GM21717 (cell line): Measurements from ENCODE around the gene ZNRF2.
A peak's percentile ranks its signal among the peaks of the same experiment; 100 is the strongest.

Experiments used
- ATAC-seq: cut with Tn5 transposase; IDR thresholded peaks from one replicate; pipeline ENCODE4 v1.9.1; 2021; ENCODE audit warnings: mild to moderate bottlenecking, moderate library complexity; ENCODE audit not compliant: unreplicated experiment

Gene ZNRF2

DNA sequence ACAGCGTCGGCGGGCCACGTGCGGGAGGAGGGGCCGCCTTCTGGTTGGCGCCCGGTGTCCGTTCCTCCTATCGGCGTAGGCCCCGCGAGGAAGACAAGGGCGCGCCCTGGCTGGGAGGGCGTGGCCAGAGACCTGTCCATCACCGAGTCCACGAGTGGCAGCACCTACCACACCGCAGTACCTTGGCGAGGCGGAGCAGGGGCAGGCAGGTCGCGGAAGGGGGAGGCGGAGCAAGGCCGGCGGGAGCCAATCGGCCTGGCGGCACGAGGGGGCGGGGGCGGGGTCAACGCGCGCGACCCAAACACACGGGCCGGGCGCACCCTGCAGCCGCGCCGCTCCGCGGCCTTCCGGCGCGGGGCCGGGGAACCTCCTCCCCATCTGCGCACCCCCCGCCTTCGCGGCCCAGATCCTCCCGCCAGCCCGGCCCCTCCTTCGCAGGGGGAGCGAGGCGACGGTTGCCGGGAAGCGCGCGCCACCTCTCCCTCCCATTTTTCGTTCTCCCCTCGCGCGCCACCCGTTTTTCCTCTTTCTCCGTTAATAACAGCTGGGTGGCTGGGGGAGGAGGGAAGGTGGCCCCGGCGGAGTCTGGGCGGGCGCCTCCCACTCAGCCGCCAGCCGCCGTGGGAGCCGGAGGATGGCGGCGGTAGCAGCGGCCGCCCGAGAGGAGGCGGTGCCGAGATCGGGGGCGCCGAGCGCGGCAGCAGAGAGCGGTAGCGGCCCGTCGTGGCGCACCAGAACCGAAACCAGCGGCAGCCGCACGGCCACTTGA, at the start of gene ZNRF2:
Gene ZNRF2 (plus strand): TSS at position 300 of the 769 bp plus-strand sequence. CDS start 761 bp downstream, outside the sequence.
- ATAC-seq, result peak; percentile 85

DNA sequence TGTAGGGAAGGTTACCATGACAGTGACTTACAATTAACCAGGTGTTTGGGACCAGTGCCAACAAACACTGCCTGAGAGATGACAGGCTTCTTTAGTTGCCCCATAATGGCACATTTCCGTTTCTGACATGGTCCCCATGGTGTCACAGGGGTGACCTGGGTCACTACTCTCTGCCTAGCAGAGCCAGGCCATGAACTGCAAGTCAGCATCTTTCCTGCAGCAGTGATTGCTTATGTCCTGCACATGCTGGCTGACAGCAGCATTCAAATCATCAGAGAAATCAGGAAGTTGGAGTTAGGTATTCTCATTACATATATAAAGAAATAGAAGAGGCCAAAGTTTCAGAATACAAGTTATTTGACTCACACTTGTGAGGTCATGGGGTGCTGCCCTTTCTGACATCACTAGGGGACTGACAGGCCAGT, 47.1 kb upstream of the ZNRF2 start:
- ATAC-seq, result no peak

DNA sequence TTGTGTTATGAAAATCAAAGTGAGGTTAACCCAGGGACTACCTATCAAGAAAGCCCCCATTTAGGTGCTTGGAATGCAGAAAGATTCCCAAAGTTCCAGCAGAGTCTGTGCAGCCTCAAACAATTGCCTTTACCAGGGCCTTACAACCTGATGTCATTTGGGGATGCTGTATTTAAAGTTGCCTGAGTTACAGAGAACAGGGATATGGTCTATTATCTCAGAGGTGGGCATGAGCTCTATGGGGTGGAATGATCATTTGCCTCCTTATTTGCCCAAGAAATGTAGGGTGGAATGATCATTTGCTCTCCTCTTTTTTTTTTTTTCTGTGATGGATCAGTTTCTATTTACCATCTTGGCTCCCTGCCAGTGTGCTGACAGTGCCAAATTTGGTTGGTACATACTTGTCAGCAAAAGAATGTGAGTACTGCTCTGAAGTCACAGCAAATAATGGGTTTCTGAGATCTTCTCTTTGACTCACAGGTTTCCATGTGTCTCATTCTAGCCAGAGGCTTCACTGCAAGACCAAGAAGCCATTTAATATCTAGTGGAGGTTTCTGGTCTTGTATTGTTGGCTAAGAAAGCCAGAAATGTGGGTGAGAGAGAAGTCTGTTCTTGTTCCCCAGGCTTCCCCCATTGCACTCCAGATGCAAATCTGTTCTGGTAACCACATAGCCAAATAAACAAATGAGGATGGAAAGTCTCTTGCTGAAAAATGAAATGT, 45.5 kb upstream of the ZNRF2 start:
- ATAC-seq, result peak; percentile 69

DNA sequence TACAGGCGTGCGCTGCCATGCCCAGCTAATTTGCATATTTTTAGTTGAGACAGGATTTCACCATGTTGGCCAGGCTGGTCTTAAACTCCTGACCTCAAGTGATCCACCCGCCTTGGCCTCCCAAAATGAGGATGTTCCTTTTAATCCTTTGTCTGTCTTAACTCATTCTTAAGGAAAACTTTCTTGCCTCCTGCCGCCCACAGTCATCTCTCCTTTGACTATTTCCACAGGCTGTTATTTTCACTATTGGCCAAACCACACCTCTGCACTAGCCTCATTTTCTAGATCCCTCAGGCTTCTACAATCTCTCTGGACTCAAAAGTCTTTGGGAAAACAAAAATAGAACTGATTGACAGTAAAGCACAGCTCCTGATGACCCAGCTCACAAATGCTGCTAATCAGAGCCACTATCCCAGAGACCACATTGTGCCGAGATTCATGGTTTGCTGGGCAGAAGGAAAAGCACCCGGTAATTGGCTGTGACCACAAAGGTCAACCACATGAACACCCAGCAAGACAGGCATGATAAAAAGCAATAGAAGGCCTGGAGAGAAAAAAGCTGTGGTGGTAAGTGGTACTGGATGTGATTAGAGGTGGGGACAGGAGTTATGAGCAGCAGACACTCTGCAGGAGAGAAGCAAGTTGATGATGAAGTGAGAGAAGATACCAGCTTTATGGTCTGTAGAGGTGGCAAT, 44.1 kb upstream of the ZNRF2 start:
- ATAC-seq, result no peak

DNA sequence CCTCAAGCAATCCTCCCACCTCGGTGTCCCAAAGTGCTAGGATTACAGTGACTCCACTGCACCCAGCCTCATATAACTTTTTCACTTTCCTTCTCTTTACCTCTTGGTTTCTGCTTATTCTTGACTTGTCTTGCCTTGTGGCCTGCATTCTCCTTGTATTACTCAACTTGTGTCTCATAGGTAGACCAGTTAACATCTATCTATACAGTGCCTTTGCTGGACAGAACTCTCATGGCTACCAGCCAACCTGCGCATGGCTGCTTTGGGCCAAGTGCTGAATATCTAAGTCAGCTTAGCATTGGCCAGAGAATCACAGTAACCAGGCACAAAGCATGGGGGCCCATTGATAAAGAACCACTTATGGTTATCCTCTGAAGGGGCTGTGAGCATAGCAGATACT, 42.6 kb upstream of the ZNRF2 start:
- no peak for ATAC-seq

DNA sequence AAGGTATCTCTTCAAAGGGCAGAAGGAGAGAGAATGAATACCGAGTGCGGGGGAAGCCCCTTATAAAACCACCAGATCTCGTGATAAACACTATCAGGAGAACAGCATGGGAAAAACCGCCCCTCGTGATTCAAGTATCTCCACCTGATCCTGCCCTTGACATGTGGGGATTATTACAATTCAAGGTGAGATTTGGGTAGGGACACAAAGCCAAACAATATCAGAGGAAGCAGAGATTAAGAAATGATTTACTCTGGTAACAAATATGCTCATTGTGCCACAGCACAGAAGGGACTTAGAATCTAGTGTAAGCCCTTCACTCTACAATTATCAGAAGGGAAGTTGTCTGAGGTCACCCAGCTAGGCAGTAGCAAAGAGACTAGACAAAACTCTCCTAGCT, 40.1 kb upstream of the ZNRF2 start:
- no peak for ATAC-seq

DNA sequence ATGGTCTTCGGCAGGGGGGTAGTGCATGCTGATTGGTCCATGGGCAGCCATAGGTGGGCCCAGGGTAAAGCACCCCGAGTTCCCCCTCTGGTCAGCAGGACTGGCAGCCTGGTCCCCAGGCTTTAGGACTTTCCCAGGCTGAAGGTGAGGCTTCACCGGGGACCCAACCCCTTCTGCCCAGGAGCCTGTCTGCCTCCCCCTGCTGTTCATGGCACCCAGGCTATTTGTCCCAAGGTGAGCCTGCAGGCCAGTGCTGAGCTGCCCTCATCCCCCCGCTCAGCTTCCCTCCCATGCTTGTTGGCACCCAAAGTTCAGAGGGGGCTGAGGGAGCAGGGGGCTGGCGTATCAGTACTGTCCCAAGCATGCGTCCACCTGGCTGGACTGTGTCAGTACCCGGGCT, 38.5 kb upstream of the ZNRF2 start:
- ATAC-seq, result no peak

DNA sequence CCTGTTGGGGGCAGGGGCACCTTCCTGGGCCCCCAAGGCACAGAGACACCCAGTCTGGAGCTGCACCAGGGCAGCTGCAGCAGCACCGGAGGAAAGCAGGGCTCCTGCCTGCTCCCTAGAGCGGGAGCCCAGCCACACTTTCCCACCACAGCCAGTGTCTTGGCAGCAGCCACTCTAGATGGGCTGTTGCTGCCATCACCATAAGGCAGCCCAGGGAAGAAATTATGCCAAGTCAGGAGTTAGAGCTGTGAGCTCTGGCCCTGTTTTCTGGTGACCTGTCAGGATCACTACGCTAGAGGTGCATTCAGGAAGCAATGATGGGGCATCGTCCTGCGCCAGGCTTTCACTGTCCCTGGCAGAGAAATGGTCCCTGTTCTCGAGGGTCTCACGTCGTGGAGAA, 38.0 kb upstream of the ZNRF2 start:
- no peak for ATAC-seq

DNA sequence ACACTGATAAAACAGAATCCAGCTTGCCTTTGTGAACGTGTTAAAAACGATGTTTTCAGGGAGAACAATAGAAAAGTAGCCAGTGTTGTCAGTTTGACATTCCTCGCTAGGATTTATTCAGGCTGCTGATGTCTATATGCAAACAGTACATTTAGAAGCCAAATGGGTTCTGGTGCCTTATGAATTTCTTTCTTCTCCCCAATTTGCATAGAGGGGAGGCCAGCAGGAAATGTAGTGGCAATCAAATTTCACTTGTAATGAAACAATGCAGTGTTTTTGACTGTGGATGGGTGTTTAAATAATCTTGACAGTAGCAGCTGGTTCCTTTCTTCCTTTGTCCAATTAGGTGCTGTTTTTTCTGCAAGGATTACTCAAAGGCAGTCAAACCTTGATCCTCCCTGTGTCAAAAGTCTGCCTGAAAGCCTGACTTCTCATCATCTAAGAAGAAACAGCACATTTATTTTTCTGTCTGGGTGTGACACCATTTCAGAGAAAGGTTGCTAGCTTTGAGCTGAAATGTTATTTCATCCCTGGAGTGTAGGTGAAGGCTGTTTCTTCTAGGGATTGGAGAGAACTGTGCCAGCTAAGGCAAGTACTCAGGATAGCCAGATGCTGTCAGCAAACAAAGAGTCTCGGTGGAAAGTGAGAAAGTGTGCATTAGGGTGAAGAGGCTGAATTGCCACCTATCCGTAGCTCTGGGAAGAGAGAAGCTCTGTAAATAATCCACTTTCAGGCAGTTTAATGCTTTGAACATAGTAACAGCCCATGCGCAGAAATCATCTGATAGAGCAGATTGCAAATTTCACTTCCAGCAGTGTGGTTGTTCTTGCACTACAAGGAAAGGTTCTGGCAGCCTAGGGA, 36.6 kb upstream of the ZNRF2 start:
- no peak for ATAC-seq

DNA sequence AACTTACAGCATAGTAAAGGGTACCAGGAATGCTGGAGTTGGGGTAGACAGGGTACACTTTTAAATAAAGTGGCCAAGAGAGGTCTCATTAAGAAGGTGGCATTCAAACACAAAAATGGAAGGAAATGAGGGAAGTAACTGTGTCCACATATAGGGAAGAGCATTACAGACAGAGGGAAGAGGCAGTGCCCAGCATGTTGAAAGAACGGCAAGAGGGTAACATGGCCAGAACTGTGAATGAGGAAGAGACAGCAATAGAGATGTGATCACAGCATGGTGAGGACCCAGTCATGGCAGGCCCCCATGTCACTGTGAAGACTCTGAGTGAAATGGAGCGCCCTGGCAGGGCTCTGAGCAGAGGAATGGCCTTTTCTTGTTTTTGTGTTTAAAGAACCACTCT, 35.1 kb upstream of the ZNRF2 start:
- no peak for ATAC-seq

DNA sequence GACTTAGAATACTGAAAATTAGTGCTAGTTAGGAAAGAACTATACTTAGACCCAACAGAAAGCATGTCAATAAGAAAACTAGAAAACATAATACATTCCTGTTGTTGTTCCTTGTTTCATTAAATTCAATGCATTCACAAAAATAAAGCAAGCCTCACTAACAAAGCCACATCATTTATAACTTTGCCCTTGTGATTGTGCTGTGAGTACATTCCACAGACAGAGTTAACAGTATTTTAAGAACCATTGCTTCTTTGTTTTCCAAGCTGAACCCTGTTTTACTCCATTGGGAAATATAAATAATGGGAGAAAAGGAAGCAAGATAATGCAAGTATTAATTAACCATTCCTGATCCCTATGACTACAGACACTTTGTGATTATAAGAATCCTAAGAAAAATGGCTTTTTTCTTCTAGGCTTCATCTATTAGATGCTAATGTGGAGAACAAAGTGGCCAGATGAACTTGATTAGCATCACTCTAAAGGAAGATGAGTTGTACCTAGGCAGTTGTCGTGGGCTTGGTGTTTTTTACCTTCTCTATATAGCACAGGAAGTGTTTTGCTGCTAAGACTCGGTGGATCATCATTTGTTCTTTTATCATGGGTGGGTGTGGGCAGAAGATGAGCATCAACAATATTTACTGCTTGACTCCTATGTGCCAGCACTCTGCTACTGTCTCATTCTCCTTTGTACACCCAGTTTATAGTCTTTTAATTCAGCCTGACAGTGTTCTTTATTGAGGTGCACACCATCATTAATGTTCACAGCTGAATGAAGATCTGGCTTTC, 34.2 kb upstream of the ZNRF2 start:
- ATAC-seq, result no peak

DNA sequence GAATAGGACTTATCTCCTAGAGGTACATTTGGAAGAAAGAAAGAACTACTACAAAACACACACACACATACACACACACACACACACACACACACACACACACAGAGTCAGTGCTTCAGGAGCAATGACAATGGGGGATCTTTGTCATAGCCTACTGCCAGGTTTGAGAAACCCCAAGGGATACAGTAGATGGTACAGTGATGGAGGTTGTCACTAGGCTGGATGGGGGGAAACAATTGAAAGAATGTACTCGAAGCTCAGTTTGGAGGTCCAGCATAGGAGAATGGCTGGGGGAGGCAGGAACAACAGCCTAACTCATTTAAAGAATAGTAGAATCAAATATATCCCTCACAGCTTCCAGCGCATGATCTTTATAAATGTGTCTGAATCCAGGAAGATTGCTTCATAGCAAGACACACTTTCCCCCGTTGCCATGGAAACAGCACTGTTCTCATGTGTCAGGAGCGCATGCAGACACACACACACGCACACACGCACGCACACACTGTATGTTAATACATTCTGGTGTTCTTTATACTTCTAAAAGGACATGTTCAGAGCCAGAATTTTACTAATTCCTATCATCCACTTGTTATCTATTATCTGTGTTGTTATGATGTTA, 32.6 kb upstream of the ZNRF2 start:
- ATAC-seq, result no peak

DNA sequence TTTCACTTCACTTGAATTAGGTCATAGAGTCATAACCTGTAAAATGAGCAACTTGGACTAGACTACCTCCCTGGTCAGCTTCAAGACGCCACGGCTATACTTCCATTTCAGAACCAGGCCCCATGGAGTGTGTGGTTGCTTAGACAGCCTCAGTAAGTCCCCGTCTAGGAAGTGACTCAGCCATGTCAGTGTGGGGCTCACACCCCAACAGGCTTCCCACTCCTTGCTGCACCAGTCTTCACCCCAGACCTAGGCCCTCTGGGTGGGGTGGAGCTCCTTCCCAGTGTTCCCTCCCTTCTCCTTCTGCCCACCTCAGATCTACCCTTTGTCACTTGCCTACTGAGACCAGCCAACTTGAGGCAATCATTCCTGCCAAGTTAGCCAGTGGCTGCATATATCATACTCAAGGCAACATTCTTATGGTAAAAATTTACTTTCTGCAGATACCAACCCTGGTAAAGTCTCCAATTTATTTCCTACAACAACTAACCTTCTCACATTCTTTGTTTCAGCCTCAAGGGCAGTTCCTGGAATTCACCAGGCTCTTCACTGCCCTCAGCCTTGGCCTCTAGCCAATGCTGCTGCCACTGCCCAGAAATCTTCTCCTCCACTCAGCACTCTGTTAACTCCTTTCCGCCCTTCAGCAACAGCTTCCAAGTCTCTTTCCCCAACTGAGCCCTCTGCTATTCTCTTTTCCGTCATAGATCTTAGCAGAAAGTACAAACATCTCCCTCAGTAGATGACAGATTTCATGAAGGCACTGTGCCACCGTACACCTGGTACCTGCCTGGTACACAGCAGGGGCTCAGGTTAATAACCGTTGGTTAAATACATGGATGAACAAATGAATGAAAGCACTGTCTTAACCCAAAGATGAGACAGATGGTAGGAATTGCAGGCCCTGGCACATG, 31.3 kb upstream of the ZNRF2 start:
- no peak for ATAC-seq

DNA sequence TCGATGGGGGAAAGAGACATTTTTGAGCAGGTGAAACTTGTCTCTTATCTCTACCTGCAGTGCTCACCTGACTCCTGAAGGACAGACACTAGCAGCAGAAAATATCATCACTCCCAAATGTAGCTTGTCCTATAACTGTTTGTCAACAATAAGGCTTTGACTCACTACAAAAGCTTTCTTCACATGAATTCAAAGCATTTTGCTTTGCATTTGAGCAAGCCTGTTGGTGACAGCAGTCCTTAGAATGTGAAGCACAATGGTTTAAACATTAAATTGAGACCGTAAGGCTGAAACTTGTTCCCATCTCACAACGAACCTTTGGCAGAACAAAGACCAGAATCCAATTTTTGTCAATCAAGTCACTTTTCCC, 30.6 kb upstream of the ZNRF2 start:
- ATAC-seq, result no peak

DNA sequence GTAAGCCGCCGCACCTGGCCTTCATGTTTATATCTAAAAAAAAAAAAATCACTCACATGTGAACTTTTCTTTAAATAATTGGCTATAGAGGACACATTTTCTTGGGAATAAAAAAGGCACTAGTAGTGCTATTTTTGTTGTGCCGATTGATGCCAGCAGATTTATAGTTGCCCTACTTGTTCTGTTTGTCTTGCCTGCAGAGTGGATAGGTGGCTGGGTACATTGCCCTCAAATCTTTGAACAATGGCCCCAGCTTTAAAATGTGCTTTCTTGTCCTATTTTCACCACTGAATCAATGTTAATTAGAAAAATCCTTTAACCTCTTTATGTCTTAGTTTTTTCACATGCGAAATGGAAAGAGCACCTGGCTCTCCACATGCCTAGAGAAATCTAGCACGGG, 30.1 kb upstream of the ZNRF2 start:
- ATAC-seq, result no peak

DNA sequence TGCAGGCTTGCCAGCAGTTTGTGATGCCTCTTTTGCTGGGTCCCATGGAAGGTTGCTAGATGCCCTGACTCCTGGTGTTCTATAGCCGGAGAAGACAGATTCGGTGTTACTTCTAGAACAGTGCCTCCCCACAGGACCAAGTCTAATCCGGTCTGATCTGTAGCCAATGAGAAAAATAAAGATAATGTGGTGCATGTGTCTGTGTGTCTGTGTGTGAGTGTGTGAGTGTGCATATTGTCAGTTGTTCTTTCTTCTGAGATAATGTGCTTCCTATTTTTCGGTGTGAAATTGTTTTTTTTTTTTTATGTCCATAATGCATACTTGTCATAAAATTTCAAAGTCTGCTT, 29.7 kb upstream of the ZNRF2 start:
- no peak for ATAC-seq

DNA sequence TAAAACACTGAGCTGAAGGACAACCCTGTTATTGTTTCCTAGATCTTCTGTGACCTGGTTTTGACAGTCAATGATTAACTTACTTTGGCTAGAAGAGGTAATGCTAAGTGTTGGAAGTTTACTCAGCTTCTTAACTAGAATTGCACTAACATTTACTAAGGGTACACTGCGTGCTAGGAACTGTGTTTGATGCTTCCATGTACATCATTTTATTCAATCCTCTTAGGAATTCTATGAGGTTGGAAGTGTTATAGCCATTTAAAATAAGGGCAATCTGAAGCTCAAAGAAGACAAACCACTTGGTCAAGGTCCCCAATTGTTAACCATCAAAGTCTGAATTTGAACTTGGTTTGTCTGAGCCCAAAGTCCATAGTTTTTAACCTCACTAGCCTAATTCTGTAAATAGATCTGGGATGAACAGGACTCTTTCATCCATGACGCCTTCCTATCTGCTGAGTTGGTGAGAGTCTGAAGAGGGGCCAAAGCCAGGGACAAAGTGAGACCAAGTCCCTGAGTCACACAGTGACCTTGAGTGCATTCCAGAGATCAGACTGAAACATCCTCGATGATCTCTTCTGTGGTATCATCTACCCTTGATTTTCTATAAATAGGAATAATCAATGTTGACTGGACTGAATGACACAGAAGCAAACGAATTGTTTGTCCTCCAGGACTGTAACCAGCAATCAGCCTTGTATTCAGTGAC, 29.2 kb upstream of the ZNRF2 start:
- no peak for ATAC-seq

DNA sequence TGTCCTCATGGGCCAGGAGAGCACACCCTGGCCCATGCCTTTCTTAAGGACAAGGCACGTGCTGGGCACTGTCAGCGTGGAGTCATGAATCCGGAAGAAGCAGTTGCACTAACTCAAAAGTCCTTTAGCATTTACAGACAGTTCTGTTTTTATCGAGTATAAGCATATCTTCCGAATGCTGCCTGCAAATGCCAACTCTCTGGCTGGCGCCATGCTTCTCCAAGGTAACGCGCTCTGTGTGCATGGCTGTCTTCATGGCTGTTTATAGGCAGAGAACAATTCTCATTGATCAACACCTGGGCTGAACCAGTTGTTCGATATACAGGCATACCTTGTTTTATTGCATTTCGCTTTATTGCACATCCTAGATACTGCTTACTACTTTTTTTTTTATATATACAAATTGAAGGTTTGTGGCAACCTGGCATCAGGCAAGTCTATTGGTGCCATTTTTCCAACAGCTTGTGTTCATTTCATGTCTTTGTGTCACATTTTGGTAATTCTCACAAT, 28.0 kb upstream of the ZNRF2 start:
- no peak for ATAC-seq
